ENCODE measurements around the gene DHRS4. TPM values are rescaled to one million over a fixed set of nuclear protein-coding genes. Genes with fewer than 3 reads are reported as not detected.

Gene DHRS4
- total and polyA plus RNA-seq, 5 donors from 2014 or later, result 7.8 to 29.0 (median 23.8) TPM

DNA sequence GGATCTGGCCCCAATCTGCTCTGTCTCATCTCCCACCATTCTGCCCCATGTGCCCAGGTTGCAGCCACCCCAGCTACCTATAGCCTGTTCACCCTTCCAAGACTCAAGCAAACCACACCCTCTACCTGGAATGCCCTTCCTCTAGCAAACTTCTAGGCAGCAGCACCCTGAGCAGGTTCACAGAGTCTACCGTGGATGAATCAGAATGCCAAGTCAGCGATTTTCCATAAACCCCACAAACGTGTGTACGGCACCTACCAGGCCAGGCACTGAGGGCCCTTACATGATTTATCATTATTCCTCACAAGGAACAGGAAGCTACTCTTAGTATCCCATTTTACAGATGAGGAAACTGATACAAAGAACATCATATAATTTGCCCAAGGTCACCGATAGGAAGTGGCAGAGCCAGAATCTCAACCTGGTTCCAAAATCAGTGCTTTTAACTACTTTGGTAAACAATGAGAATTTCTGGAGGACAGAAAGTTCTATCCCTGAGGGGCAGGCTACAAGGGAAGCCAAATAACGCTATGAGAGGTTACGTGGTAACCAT is 28.0 kb upstream of the DHRS4 start:
- no peak for ATAC-seq (ENCODE audit: low read depth in 2 of 2)

DNA sequence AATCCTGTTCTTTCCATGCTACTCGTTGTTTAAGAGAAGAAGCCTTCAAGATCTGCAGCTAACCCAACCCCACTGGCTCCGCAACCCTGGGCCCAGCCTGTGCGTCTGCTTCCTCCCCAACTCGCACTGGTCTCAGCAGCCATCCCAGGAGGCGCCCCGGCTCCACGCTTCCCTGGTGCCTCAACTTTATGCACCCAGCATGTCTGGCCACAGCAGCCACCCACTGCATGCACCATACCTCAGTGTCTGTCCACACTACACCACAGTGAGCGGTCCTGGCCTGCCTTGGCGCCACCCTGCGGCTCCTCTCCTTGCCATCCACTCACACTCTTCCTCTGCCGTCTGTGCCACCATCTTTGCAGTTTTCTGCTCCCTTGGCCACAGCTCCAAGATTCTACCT is 27.0 kb upstream of the DHRS4 start:
- Mint-ChIP-seq H3K4me3 (no peak overlapping the region), H3K27me3 (peaks cover 5% of the 10 kb centered on the region), H3K4me1 (no peaks in the 10 kb centered on the region), H3K36me3 (no peaks in the 10 kb centered on the region), H3K9me3 (peaks cover 0 to 3% (median 0%) of the 10 kb centered on the region in 7 donors), H3K27ac (no peak overlapping the region)
- DNase-seq (no peak), ATAC-seq (ENCODE audit: low read depth in 2 of 2) (no peak)
- no peak overlapping the region for H3K27ac ChIP-seq (ENCODE audit: insufficient read depth, low read length, poor library complexity, severe bottlenecking)
- H3K27me3 ChIP-seq (ENCODE audit: control insufficient read depth, insufficient read depth, low read length), result no peaks in the 10 kb centered on the region
- H3K4me3 ChIP-seq (ENCODE audit: low read depth, low read length), result no peak overlapping the region
- H3K4me1 ChIP-seq (ENCODE audit: control insufficient read depth, insufficient read depth, low read length, poor library complexity, severe bottlenecking), result no peaks in the 10 kb centered on the region
- H3K36me3 ChIP-seq (ENCODE audit: control insufficient read depth, insufficient read depth, low read length), result no peaks in the 10 kb centered on the region
- H3K9me3 ChIP-seq (ENCODE audit: control insufficient read depth in 2 of 2, low read length in 2 of 2), result no peaks in the 10 kb centered on the region

More for the DNA sequence above, 28.0 kb upstream of the DHRS4 start:
- Histone ChIP-seq H3K4me1 (ENCODE audit: control insufficient read depth, insufficient read depth, low read length, poor library complexity, severe bottlenecking) (no peaks in the 10 kb centered on the region), H3K4me3 (ENCODE audit: low read depth, low read length) (no peak overlapping the region), H3K9me3 (ENCODE audit: control insufficient read depth in 2 of 2, low read length in 2 of 2) (no peaks in the 10 kb centered on the region), H3K36me3 (ENCODE audit: control insufficient read depth, insufficient read depth, low read length) (no peaks in the 10 kb centered on the region), H3K27me3 (ENCODE audit: control insufficient read depth, insufficient read depth, low read length) (no peaks in the 10 kb centered on the region), H3K27ac (ENCODE audit: insufficient read depth, low read length, poor library complexity, severe bottlenecking) (no peak overlapping the region)
- Mint-ChIP-seq H3K27ac (no peak overlapping the region), H3K4me3 (no peak overlapping the region), H3K4me1 (no peaks in the 10 kb centered on the region), H3K9me3 (peaks cover 0 to 3% (median 0%) of the 10 kb centered on the region in 7 donors), H3K27me3 (peaks cover 5% of the 10 kb centered on the region), H3K36me3 (no peaks in the 10 kb centered on the region)
- no peak for DNase-seq

DNA sequence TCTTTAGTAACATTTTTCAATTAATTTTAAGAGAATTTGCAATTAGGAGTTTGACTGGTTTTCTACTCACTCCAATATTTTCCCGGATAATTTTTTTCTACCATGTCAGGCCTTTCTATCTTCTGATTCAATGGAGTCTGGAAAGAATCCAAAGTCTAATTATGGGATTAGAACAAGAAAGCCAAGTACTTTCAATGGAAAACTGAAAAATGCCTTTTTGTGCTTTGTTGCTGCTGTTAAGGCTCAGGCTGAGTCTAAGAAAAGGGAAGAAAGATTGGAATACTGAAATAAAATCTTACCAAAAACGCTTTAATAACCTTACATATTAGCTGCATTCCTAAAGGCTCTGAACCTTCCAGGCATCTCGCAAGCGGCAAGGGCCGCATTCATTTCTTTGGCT is 24.4 kb upstream of the DHRS4 start:
- no peak for DNase-seq
- Mint-ChIP-seq H3K27me3 (peaks cover 20% of the 10 kb centered on the region), H3K36me3 (no peaks in the 10 kb centered on the region), H3K4me1 (no peaks in the 10 kb centered on the region), H3K4me3 (no peak overlapping the region), H3K9me3 (no peaks in the 10 kb centered on the region), H3K27ac (no peak overlapping the region)
- ATAC-seq (ENCODE audit: low read depth in 2 of 2), result no peak
- Histone ChIP-seq H3K4me1 (ENCODE audit: control insufficient read depth, insufficient read depth, low read length, poor library complexity, severe bottlenecking) (no peaks in the 10 kb centered on the region), H3K9me3 (ENCODE audit: control insufficient read depth in 2 of 2, low read length in 2 of 2) (no peaks in the 10 kb centered on the region), H3K36me3 (ENCODE audit: control insufficient read depth, insufficient read depth, low read length) (no peaks in the 10 kb centered on the region), H3K27me3 (ENCODE audit: control insufficient read depth, insufficient read depth, low read length) (no peaks in the 10 kb centered on the region), H3K4me3 (ENCODE audit: low read depth, low read length) (no peak overlapping the region), H3K27ac (ENCODE audit: insufficient read depth, low read length, poor library complexity, severe bottlenecking) (no peak overlapping the region)

- Histone ChIP-seq H3K4me1 (ENCODE audit: control insufficient read depth, insufficient read depth, low read length, poor library complexity, severe bottlenecking) (no peaks in the 10 kb centered on the region), H3K27ac (ENCODE audit: insufficient read depth, low read length, poor library complexity, severe bottlenecking) (no peak overlapping the region), H3K27me3 (ENCODE audit: control insufficient read depth, insufficient read depth, low read length) (no peaks in the 10 kb centered on the region), H3K36me3 (ENCODE audit: control insufficient read depth, insufficient read depth, low read length) (no peaks in the 10 kb centered on the region), H3K9me3 (ENCODE audit: control insufficient read depth in 2 of 2, low read length in 2 of 2) (no peaks in the 10 kb centered on the region), H3K4me3 (ENCODE audit: low read depth, low read length) (no peak overlapping the region)
- DNase-seq (peak; percentile 68 to 73 (median 73)), ATAC-seq (ENCODE audit: low read depth in 2 of 2) (peak; percentile 86 to 87)
- Mint-ChIP-seq H3K36me3 (no peaks in the 10 kb centered on the region), H3K9me3 (no peaks in the 10 kb centered on the region), H3K27me3 (peaks cover 20% of the 10 kb centered on the region), H3K27ac (no peak overlapping the region), H3K4me1 (no peaks in the 10 kb centered on the region), H3K4me3 (no peak overlapping the region)
These were observed 23.7 kb upstream of the DHRS4 start for GRCh38 chr14:23929822-23930294.

DNA sequence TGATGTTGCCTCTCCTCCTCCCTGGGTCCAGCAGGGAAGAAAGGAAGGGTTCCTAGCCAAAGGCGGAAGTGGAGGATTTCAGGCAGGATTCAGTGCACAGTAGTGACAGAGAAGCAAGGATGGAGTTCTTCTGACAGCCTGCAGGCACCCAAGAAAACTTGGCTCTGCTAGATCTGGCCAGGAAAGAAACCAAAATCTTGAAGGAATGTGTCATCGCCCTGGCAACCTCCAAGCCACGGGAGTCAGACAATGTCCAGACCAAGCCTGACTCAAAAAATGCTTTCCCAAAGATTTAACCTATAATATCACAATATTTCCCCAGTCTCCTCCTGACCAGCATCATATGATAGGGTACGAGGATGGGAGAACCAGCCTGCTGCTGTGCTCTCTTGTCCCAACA is 22.8 kb upstream of the DHRS4 start:
- Histone ChIP-seq H3K27me3 (ENCODE audit: control insufficient read depth, insufficient read depth, low read length) (no peaks in the 10 kb centered on the region), H3K9me3 (ENCODE audit: control insufficient read depth in 2 of 2, low read length in 2 of 2) (no peaks in the 10 kb centered on the region), H3K4me3 (ENCODE audit: low read depth, low read length) (no peak overlapping the region), H3K27ac (ENCODE audit: insufficient read depth, low read length, poor library complexity, severe bottlenecking) (no peak overlapping the region), H3K36me3 (ENCODE audit: control insufficient read depth, insufficient read depth, low read length) (no peaks in the 10 kb centered on the region), H3K4me1 (ENCODE audit: control insufficient read depth, insufficient read depth, low read length, poor library complexity, severe bottlenecking) (no peaks in the 10 kb centered on the region)
- no peaks in the 10 kb centered on the region for H3K4me1 Mint-ChIP-seq
- H3K36me3 Mint-ChIP-seq, result no peaks in the 10 kb centered on the region
- no peak overlapping the region for H3K4me3 Mint-ChIP-seq
- ATAC-seq (ENCODE audit: low read depth in 2 of 2) (no peak), DNase-seq (no peak)
- no peak overlapping the region for H3K27ac Mint-ChIP-seq
- H3K27me3 Mint-ChIP-seq, result peaks cover 20% of the 10 kb centered on the region
- H3K9me3 Mint-ChIP-seq, result no peaks in the 10 kb centered on the region

DNA sequence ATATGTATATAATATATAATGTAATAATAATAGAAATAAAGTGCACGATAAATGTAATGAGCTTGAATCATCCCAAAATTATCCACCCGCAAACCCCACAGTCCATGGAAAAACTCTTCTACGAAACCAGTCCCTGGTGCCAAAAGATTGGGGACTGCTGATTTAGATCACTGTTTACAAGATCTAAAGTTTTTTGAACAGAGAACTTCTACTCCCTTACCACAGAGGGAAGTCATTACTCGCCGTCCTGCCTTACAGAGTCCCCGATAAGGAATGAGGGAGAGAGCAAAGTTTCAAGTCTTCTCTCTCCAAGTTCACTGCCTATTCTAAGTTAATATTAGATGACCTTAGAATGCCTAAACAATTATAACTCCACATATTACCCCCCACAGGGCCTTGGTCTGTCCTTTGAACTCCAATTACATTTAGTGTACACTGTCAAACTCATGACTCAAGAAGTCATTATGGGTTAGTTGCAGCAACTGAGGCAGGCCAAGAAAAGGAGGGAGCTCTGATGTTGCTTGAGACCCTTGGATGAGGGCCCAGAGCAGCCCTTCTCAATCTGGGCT is 21.8 kb upstream of the DHRS4 start:
- no peaks in the 10 kb centered on the region for H3K9me3 Mint-ChIP-seq
- ATAC-seq (ENCODE audit: low read depth in 2 of 2) (no peak), DNase-seq (no peak)
- H3K36me3 ChIP-seq (ENCODE audit: control insufficient read depth, insufficient read depth, low read length), result no peaks in the 10 kb centered on the region
- H3K4me3 ChIP-seq (ENCODE audit: low read depth, low read length), result no peak overlapping the region
- H3K27me3 Mint-ChIP-seq, result peaks cover 23% of the 10 kb centered on the region
- no peak overlapping the region for H3K4me3 Mint-ChIP-seq
- H3K36me3 Mint-ChIP-seq, result no peaks in the 10 kb centered on the region
- no peaks in the 10 kb centered on the region for H3K27me3 ChIP-seq (ENCODE audit: control insufficient read depth, insufficient read depth, low read length)
- no peaks in the 10 kb centered on the region for H3K4me1 Mint-ChIP-seq
- no peaks in the 10 kb centered on the region for H3K4me1 ChIP-seq (ENCODE audit: control insufficient read depth, insufficient read depth, low read length, poor library complexity, severe bottlenecking)
- H3K9me3 ChIP-seq (ENCODE audit: control insufficient read depth in 2 of 2, low read length in 2 of 2), result no peaks in the 10 kb centered on the region
- no peak overlapping the region for H3K27ac ChIP-seq (ENCODE audit: insufficient read depth, low read length, poor library complexity, severe bottlenecking)
- H3K27ac Mint-ChIP-seq, result no peak overlapping the region

GRCh38 chr14:23932639-23933038 is 20.9 kb upstream of the DHRS4 start:
- Mint-ChIP-seq H3K4me1 (no peaks in the 10 kb centered on the region), H3K36me3 (no peaks in the 10 kb centered on the region), H3K9me3 (no peaks in the 10 kb centered on the region), H3K27me3 (peaks cover 23% of the 10 kb centered on the region), H3K4me3 (no peak overlapping the region), H3K27ac (no peak overlapping the region)
- Histone ChIP-seq H3K27ac (ENCODE audit: insufficient read depth, low read length, poor library complexity, severe bottlenecking) (no peak overlapping the region), H3K4me1 (ENCODE audit: control insufficient read depth, insufficient read depth, low read length, poor library complexity, severe bottlenecking) (no peaks in the 10 kb centered on the region), H3K27me3 (ENCODE audit: control insufficient read depth, insufficient read depth, low read length) (no peaks in the 10 kb centered on the region), H3K36me3 (ENCODE audit: control insufficient read depth, insufficient read depth, low read length) (no peaks in the 10 kb centered on the region), H3K9me3 (ENCODE audit: control insufficient read depth in 2 of 2, low read length in 2 of 2) (no peaks in the 10 kb centered on the region), H3K4me3 (ENCODE audit: low read depth, low read length) (no peak overlapping the region)
- no peak for ATAC-seq (ENCODE audit: low read depth in 2 of 2)
- no peak for DNase-seq

- Mint-ChIP-seq H3K4me1 (no peaks in the 10 kb centered on the region), H3K4me3 (no peak overlapping the region), H3K9me3 (no peaks in the 10 kb centered on the region)
These were observed 20.3 kb upstream of the DHRS4 start for GRCh38 chr14:23933108-23933741.

More at GRCh38 chr14:23933108-23933741, 20.3 kb upstream of the DHRS4 start:
- ATAC-seq (ENCODE audit: low read depth in 2 of 2) (no peak), DNase-seq (no peak)
- H3K27ac Mint-ChIP-seq, result peak overlapping the region in 1 of 3 donors; percentile 46
- Histone ChIP-seq H3K4me1 (ENCODE audit: control insufficient read depth, insufficient read depth, low read length, poor library complexity, severe bottlenecking) (no peaks in the 10 kb centered on the region), H3K9me3 (ENCODE audit: control insufficient read depth in 2 of 2, low read length in 2 of 2) (no peaks in the 10 kb centered on the region), H3K36me3 (ENCODE audit: control insufficient read depth, insufficient read depth, low read length) (no peaks in the 10 kb centered on the region), H3K27ac (ENCODE audit: insufficient read depth, low read length, poor library complexity, severe bottlenecking) (no peak overlapping the region), H3K4me3 (ENCODE audit: low read depth, low read length) (no peak overlapping the region), H3K27me3 (ENCODE audit: control insufficient read depth, insufficient read depth, low read length) (no peaks in the 10 kb centered on the region)
- H3K27me3 Mint-ChIP-seq, result peaks cover 23% of the 10 kb centered on the region
- no peaks in the 10 kb centered on the region for H3K36me3 Mint-ChIP-seq

Measured in CD4-positive, CD25-positive, alpha-beta regulatory T cell (primary cell).